ENCODE data around the gene CHMP6.

CHMP6 gene

GRCh38 chr17:80995131-80995530, 3.5 kb downstream of the CHMP6 start:
- no peak for DNase-seq

- DNase-seq: no peak
These were observed 5.0 kb downstream of the CHMP6 start for GRCh38 chr17:80996422-80997305.

- no peak for DNase-seq
These were observed 5.9 kb downstream of the CHMP6 start for GRCh38 chr17:80997424-80998117.

- DNase-seq: no peak
These were observed 6.6 kb downstream of the CHMP6 start for GRCh38 chr17:80998118-80998747.

GRCh38 chr17:80998748-80999535, 7.3 kb downstream of the CHMP6 start:
- no peak for DNase-seq

- DNase-seq: no peak
These were observed 8.1 kb downstream of the CHMP6 start for GRCh38 chr17:80999536-81000333.

- DNase-seq: no peak
These were observed 8.6 kb downstream of the CHMP6 start for GRCh38 chr17:81000334-81000630.

GRCh38 chr17:81000631-81001357, 9.2 kb downstream of the CHMP6 start:
- DNase-seq: no peak

- no peak for DNase-seq
These were observed 10.4 kb downstream of the CHMP6 start for GRCh38 chr17:81002013-81002384.

GRCh38 chr17:81002409-81003361, 11.0 kb downstream of the CHMP6 start:
- DNase-seq: no peak

- DNase-seq: no peak
These were observed 12.3 kb downstream of the CHMP6 start for GRCh38 chr17:81003711-81004475.

- DNase-seq: no peak
These were observed 15.2 kb downstream of the CHMP6 start for GRCh38 chr17:81006891-81007290.

- DNase-seq: no peak
These were observed 16.5 kb downstream of the CHMP6 start for GRCh38 chr17:81008140-81008539.

GRCh38 chr17:81009136-81009535, 17.5 kb downstream of the CHMP6 start:
- no peak for DNase-seq

- DNase-seq: no peak
These were observed 19.3 kb downstream of the CHMP6 start for GRCh38 chr17:81010935-81011334.

GRCh38 chr17:81011951-81012350, 20.3 kb downstream of the CHMP6 start:
- DNase-seq: no peak

GRCh38 chr17:81012574-81013447, 21.2 kb downstream of the CHMP6 start:
- no peak for DNase-seq

GRCh38 chr17:81013642-81014041, 22.0 kb downstream of the CHMP6 start:
- DNase-seq: no peak
